CD4-positive, alpha-beta memory T cell (primary cell): Measurements from ENCODE around the gene CLNK. TPM values are rescaled to one million over a fixed set of nuclear protein-coding genes. Genes with fewer than 3 reads are reported as not detected.

Experiments
- CTCF ChIA-PET: fragments of 350-600 bp; sonication (Branson Sonifier 250); formaldehyde crosslinking; loops from one replicate; lab custom pipeline; 2021; ENCODE audit warnings: inconsistent platforms; ENCODE audit not compliant: partially characterized antibody; lab: Charles Lee
- POLR2A ChIA-PET: fragments of 350-600 bp; sonication (Branson Sonifier 250); formaldehyde crosslinking; loops from one replicate; lab custom pipeline; 2021; ENCODE audit not compliant: partially characterized antibody; lab: Charles Lee
- DNase-seq, 5 donors: peaks; one replicate each; pipeline versions ENCODE4 v3.0.0 to v3.0.0-alpha.2; 2020 to 2022; ENCODE audit warnings: mixed read lengths in 1 of 5
- H3K27ac ChIP-seq: one replicate; pipeline ENCODE4 v1.7.0; 2013; ENCODE audit warnings: low read depth, low read length
- H3K27me3 ChIP-seq: 2 replicates; pipeline ENCODE4 v1.7.0; 2013; ENCODE audit warnings: mild to moderate bottlenecking, low read length, moderate library complexity; ENCODE audit not compliant: insufficient read depth
- H3K36me3 ChIP-seq: 2 replicates; pipeline ENCODE4 v1.7.0; 2013; ENCODE audit warnings: mild to moderate bottlenecking, low read length, moderate library complexity; ENCODE audit not compliant: insufficient read depth
- H3K4me1 ChIP-seq: 2 replicates; pipeline ENCODE4 v1.7.0; 2013; ENCODE audit warnings: mild to moderate bottlenecking, low read length, moderate library complexity; ENCODE audit not compliant: insufficient read depth
- H3K4me3 ChIP-seq, 2 donors: one replicate each; pipeline ENCODE4 v1.7.0; 2013; ENCODE audit warnings: low read length in 2 of 2, mild to moderate bottlenecking in 1 of 2
- H3K9me3 ChIP-seq, 2 donors: one replicate each; pipeline ENCODE4 v1.7.0; 2013; ENCODE audit warnings: low read length in 2 of 2, control low read depth in 1 of 2; ENCODE audit not compliant: control insufficient read depth in 1 of 2
- H3K27ac Mint-ChIP-seq, 7 donors: one replicate each; pipeline ENCODE4 v1.8.0; 2020 to 2021; ENCODE audit warnings: mixed read lengths in 7 of 7, mild to moderate bottlenecking in 6 of 7, inconsistent platforms in 3 of 7, moderate library complexity in 3 of 7
- H3K27me3 Mint-ChIP-seq, 2 donors: one replicate each; pipeline ENCODE4 v1.8.0; 2020 to 2021; ENCODE audit warnings: mixed read lengths in 2 of 2
- H3K36me3 Mint-ChIP-seq, 2 donors: one replicate each; pipeline ENCODE4 v1.8.0; 2020 to 2021; ENCODE audit warnings: mixed read lengths in 2 of 2, inconsistent platforms in 1 of 2, mild to moderate bottlenecking in 1 of 2
- H3K4me1 Mint-ChIP-seq, 4 donors: one replicate each; pipeline ENCODE4 v1.8.0; 2020 to 2021; ENCODE audit warnings: mixed read lengths in 4 of 4, mild to moderate bottlenecking in 1 of 4
- H3K4me3 Mint-ChIP-seq, 8 donors: one replicate each; pipeline ENCODE4 v1.8.0; 2020 to 2021; ENCODE audit warnings: mixed read lengths in 8 of 8, mild to moderate bottlenecking in 7 of 8, moderate library complexity in 6 of 8, inconsistent platforms in 3 of 8
- H3K9me3 Mint-ChIP-seq, 8 donors: one replicate each; pipeline ENCODE4 v1.8.0; 2020 to 2021; ENCODE audit warnings: mixed read lengths in 8 of 8, mild to moderate bottlenecking in 5 of 8, inconsistent platforms in 3 of 8, moderate library complexity in 1 of 8
- intact Hi-C: fragments of 100-400 bp; cut with micrococcal nuclease; formaldehyde crosslinking; loops from one replicate; pipeline ENCODE4 v1.15.1; 2023
- polyA plus RNA-seq, 2 donors: library from polyadenylated mRNA; unstranded; fragments of 300-500 nt; fragmentation: Illumina TruSeq; gene quantifications; one replicate each; pipeline ENCODE4 v1.2.3, GENCODE V29; 2021
- total RNA-seq, 2 experiments: library from RNA; stranded (reverse); gene quantifications; one replicate each; pipeline ENCODE4 v1.2.3, GENCODE V29; 2021

Gene CLNK
- total and polyA plus RNA-seq, 4 experiments from 2014 or later: 0.11 to 0.29 TPM; not detected in 2

DNA sequence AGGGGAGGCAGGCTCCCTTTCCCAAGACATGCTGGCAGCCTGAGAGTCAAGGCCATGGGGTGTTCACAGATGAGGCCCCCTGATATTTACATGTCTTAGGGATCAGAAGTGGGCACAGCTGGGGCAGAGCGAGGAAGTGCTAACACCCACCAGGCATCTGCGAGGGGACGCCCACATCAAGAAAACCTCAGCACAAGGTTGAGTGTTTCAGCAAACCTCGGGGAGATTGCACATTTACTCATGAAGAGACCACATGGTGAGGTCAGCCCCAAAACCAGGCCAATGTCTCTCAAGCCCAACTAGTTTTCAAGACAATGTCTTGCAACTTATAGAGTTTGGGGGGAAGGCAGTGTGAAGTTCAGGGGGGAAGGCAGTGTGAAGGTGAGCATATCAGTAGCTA is 55.2 kb downstream of the CLNK start:
- ChIA-PET CTCF (no interaction called here), POLR2A (no interaction called here)
- Mint-ChIP-seq H3K27me3 (no peaks in the 10 kb centered on the region), H3K36me3 (no peaks in the 10 kb centered on the region), H3K4me1 (no peaks in the 10 kb centered on the region), H3K27ac (no peak overlapping the region), H3K4me3 (no peak overlapping the region), H3K9me3 (peaks cover 0 to 4% (median 0%) of the 10 kb centered on the region in 8 donors)
- Histone ChIP-seq H3K4me3 (no peak overlapping the region), H3K36me3 (no peaks in the 10 kb centered on the region), H3K27ac (no peak overlapping the region), H3K27me3 (no peaks in the 10 kb centered on the region), H3K4me1 (no peaks in the 10 kb centered on the region), H3K9me3 (no peaks in the 10 kb centered on the region)
- intact Hi-C loops: no loop called here
- DNase-seq: no peak

DNA sequence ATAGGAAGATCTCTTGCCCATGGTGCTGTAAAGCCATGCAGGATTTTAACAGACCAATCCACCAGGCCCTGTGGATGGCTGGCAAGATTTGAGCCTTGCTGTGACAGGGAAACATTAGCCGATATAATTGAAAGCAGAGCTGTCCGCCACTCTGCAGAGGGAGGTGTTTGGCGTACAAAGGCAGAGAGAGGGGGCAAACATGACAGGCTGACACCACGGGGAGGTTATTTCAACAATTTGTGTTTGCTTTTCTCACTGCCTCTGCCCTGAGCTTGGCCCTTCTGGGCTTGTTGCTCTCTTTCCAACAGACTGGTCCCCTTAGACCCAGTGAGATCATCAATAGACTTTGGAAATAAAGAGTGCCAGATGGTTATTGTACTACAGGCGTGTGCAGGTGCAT is 59.4 kb downstream of the CLNK start:
- no peak overlapping the region for H3K4me3 ChIP-seq
- Mint-ChIP-seq H3K9me3 (no peaks in the 10 kb centered on the region), H3K27ac (no peak overlapping the region), H3K36me3 (no peaks in the 10 kb centered on the region), H3K4me1 (no peaks in the 10 kb centered on the region), H3K4me3 (no peak overlapping the region), H3K27me3 (peaks cover 0 to under 1% of the 10 kb centered on the region in 2 donors)
- CTCF ChIA-PET: interaction anchor here (0.7 kb wide), 1 partner anchor 160 kb away, joined by 3 read pairs; no protein-coding TSS in a partner anchor
- H3K4me1 ChIP-seq: no peaks in the 10 kb centered on the region
- no peaks in the 10 kb centered on the region for H3K27me3 ChIP-seq
- H3K36me3 ChIP-seq: no peaks in the 10 kb centered on the region
- POLR2A ChIA-PET: no interaction called here
- no peak for DNase-seq
- no peaks in the 10 kb centered on the region for H3K9me3 ChIP-seq
- H3K27ac ChIP-seq: no peak overlapping the region
- intact Hi-C loops: no loop called here

DNA sequence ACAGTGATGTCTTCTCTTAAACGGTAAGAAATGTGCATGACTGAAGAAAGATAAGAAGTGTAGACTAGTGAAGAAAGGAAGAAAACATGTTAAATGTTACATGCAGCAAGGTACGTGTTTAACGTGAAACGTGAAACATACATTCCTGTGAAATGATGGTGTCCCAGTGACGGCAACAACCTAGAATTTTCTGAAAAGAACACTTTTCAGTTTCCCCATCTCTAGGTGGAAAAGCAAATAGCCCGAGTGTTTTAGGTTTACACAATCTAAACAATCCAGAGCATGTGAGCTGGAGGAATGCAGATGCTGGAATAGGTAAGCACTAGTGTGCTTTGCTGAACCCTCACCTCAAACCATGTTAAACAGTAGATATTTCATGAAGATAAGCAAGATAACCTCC is 60.7 kb downstream of the CLNK start:
- Histone ChIP-seq H3K4me3 (no peak overlapping the region), H3K27ac (no peak overlapping the region), H3K9me3 (no peaks in the 10 kb centered on the region), H3K4me1 (no peaks in the 10 kb centered on the region), H3K27me3 (no peaks in the 10 kb centered on the region), H3K36me3 (no peaks in the 10 kb centered on the region)
- H3K9me3 Mint-ChIP-seq: no peaks in the 10 kb centered on the region
- intact Hi-C loops: no loop called here
- H3K27me3 Mint-ChIP-seq: peaks cover 0 to 2% of the 10 kb centered on the region in 2 donors
- POLR2A ChIA-PET: no interaction called here
- CTCF ChIA-PET: interaction anchor here (1.1 kb wide), 1 partner anchor 69 kb away, joined by 3 read pairs; no protein-coding TSS in a partner anchor
- no peak overlapping the region for H3K4me3 Mint-ChIP-seq
- DNase-seq: no peak
- H3K36me3 Mint-ChIP-seq: no peaks in the 10 kb centered on the region
- H3K4me1 Mint-ChIP-seq: no peaks in the 10 kb centered on the region
- no peak overlapping the region for H3K27ac Mint-ChIP-seq

DNA sequence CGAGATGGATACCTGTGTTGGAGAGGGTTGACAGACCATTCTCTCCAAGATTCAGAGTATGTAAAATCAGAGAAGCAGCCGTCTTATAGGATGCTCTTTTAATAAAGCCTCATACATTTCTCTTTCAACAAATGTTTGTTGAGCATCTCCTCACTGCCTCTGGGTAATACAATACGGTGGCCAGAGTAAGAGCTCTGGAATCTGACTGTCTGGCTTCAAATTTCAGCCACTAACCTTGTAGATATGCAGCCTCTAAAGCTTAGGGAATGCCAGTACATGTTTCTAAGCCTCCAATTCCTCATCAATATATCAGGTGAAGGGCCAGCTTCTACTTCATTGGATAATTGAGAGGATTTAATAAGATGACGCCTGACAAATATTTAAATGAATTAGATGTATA is 61.3 kb downstream of the CLNK start:
- no peaks in the 10 kb centered on the region for H3K9me3 ChIP-seq
- H3K27me3 ChIP-seq: no peaks in the 10 kb centered on the region
- no peaks in the 10 kb centered on the region for H3K4me1 ChIP-seq
- no peak overlapping the region for H3K4me3 ChIP-seq
- H3K36me3 ChIP-seq: no peaks in the 10 kb centered on the region
- H3K27ac ChIP-seq: no peak overlapping the region
- Mint-ChIP-seq H3K9me3 (no peaks in the 10 kb centered on the region), H3K27me3 (peaks cover 0 to 2% of the 10 kb centered on the region in 2 donors), H3K27ac (no peak overlapping the region), H3K4me1 (no peaks in the 10 kb centered on the region), H3K36me3 (no peaks in the 10 kb centered on the region), H3K4me3 (no peak overlapping the region)
- POLR2A ChIA-PET: no interaction called here
- intact Hi-C loops: no loop called here
- CTCF ChIA-PET: no interaction called here
- DNase-seq: no peak

DNA sequence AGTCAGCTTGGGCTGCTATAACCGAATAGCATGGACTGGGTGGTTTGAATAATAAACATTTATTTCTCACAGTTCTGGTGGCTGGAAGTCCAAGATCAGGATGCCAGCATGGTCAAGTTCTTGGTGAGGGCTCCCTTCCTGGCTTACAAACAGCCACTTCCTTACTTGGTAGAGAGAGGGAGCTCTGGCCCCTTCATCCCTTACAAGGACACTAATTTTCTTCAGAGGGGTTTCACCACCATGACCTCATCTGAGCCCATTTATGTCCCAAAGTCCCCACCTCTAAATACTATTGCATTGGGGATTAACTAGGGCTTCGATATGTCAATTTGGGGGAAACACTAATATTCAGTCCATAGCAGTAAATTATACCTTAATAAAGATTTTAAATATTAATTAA is 61.8 kb downstream of the CLNK start:
- ChIA-PET POLR2A (no interaction called here), CTCF (no interaction called here)
- intact Hi-C loops: no loop called here
- H3K27ac Mint-ChIP-seq: no peak overlapping the region
- Histone ChIP-seq H3K4me3 (no peak overlapping the region), H3K36me3 (no peaks in the 10 kb centered on the region), H3K9me3 (no peaks in the 10 kb centered on the region), H3K4me1 (no peaks in the 10 kb centered on the region), H3K27ac (no peak overlapping the region), H3K27me3 (no peaks in the 10 kb centered on the region)
- no peaks in the 10 kb centered on the region for H3K4me1 Mint-ChIP-seq
- DNase-seq: no peak
- peaks cover 0 to 2% (median 0%) of the 10 kb centered on the region in 8 donors for H3K9me3 Mint-ChIP-seq
- H3K27me3 Mint-ChIP-seq: peaks cover 0 to 2% of the 10 kb centered on the region in 2 donors
- no peaks in the 10 kb centered on the region for H3K36me3 Mint-ChIP-seq
- H3K4me3 Mint-ChIP-seq: no peak overlapping the region

DNA sequence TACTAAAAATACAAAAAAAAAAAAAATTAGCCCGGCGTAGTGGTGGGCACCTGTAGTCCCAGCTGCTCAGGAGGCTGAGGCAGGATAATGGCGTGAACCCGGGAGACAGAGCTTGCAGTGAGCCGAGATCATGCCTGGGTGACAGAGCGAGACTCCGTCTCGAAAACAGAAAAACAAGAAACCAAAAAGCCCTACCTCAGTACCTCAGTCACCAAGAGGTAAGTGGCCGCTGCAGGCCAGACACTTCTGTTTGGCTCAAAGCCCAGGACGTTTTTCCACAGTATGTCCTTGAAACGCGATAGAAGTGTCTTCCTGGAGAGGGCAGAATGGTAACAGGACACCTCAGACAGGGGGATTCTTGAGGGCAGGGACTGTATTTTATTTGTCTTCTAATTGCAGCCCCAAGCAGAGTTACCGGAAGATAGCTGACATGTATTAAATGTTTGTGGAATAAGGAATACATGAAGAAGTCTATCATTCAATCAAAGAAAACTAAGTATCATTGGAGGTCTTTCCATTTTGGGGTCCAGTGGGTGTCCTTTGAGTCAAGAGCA is 63.6 kb downstream of the CLNK start:
- Histone ChIP-seq H3K9me3 (no peaks in the 10 kb centered on the region), H3K36me3 (no peaks in the 10 kb centered on the region), H3K4me3 (no peak overlapping the region), H3K27ac (no peak overlapping the region), H3K27me3 (no peaks in the 10 kb centered on the region), H3K4me1 (no peaks in the 10 kb centered on the region)
- POLR2A ChIA-PET: no interaction called here
- intact Hi-C loops: no loop called here
- DNase-seq: no peak
- Mint-ChIP-seq H3K27ac (no peak overlapping the region), H3K27me3 (peaks cover 0 to 2% of the 10 kb centered on the region in 2 donors), H3K4me1 (no peaks in the 10 kb centered on the region), H3K36me3 (no peaks in the 10 kb centered on the region), H3K9me3 (peaks cover 0 to 2% (median 0%) of the 10 kb centered on the region in 8 donors), H3K4me3 (no peak overlapping the region)
- CTCF ChIA-PET: no interaction called here

DNA sequence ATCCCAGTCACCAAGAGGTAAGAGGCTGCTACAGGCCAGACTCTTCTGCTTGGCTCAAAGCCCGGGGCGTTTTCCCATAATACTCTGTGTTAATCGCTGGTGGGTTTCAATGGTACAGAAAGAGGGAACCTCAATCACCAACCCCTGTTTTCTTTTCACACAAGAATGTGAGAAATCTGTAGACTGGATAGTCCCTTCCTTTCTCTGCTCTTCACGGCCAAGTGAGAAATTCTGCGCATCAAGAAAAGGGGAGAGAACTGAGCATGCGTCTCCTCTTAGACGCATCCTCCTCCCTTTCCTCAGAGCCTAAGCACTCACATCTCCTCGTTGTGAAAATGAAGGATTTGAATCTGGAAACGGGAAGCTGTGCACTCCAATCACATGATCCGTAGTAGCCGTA is 64.7 kb downstream of the CLNK start:
- no peaks in the 10 kb centered on the region for H3K4me1 ChIP-seq
- H3K9me3 Mint-ChIP-seq: peaks cover 0 to 2% (median 0%) of the 10 kb centered on the region in 8 donors
- no peaks in the 10 kb centered on the region for H3K4me1 Mint-ChIP-seq
- no peaks in the 10 kb centered on the region for H3K27me3 ChIP-seq
- no peak overlapping the region for H3K27ac ChIP-seq
- no peak for DNase-seq
- H3K36me3 ChIP-seq: no peaks in the 10 kb centered on the region
- H3K4me3 Mint-ChIP-seq: no peak overlapping the region
- no peaks in the 10 kb centered on the region for H3K9me3 ChIP-seq
- H3K36me3 Mint-ChIP-seq: no peaks in the 10 kb centered on the region
- no peak overlapping the region for H3K4me3 ChIP-seq
- ChIA-PET CTCF (no interaction called here), POLR2A (no interaction called here)
- no peak overlapping the region for H3K27ac Mint-ChIP-seq
- H3K27me3 Mint-ChIP-seq: peaks cover 0 to 4% of the 10 kb centered on the region in 2 donors
- intact Hi-C loops: no loop called here
